Measurements from ENCODE around the gene TAF6.

- no peak for TF ChIP-seq CEBPB (IDR thresholded peaks at IDR 0.05)
- TF ChIP-seq EHF (CRISPR knock-in tag; IDR thresholded peaks at IDR 0.05), result peak; percentile 96
- TF ChIP-seq CTCF (IDR thresholded peaks at IDR 0.05), result no peak
- TF ChIP-seq SREBF2 (IDR thresholded peaks at IDR 0.05), result no peak
- peak; percentile 92 for TF ChIP-seq POLR2A (IDR thresholded peaks at IDR 0.05; ENCODE audit: low read length)
- no peak for TF ChIP-seq RAD21 (conservative IDR thresholded peaks at IDR 0.05 in 1 of 2, IDR thresholded peaks at IDR 0.05 in 1 of 2)
- no peak for TF ChIP-seq HES2 (IDR thresholded peaks at IDR 0.05)
- no peak for TF ChIP-seq REST (IDR thresholded peaks at IDR 0.05)
- no peak for TF ChIP-seq POLR2AphosphoS2 (conservative IDR thresholded peaks at IDR 0.05; ENCODE audit: low read length)
- TF ChIP-seq ELK1 (IDR thresholded peaks at IDR 0.05; ENCODE audit: low read depth, low read length), result no peak
- TF ChIP-seq MAX (IDR thresholded peaks at IDR 0.05), result peak; percentile 98
- TF ChIP-seq ZFP36 (IDR thresholded peaks at IDR 0.05; ENCODE audit: borderline replicate concordance, partially characterized antibody), result no peak
- peak; percentile 66 for TF ChIP-seq KDM5A (IDR thresholded peaks at IDR 0.05)
These were observed 30.3 kb downstream of the TAF6 start, which contains the start of gene COPS6 for GRCh38 chr7:100088621-100089457.
